GM23338 (cell line): ENCODE results near the gene FAAH2. TPM values are rescaled to one million over a fixed set of nuclear protein-coding genes. Genes with fewer than 3 reads are reported as not detected.
"Not testable (repeated sequence)": the region's sequence is repeated elsewhere in the genome, so short reads cannot be mapped to it uniquely, and the experiment has no call there.

Experiments used
- ATAC-seq: fragments of 200-7000 bp; cut with Tn5 transposase; 3 replicates; pipeline ENCODE4 v1.9.1; 2020
- DNase-seq: peaks from one replicate; pipeline ENCODE4 v3.0.0-alpha.2; 2015; ENCODE audit warnings: low spot score
- H2AFZ ChIP-seq: fragments of 200-600 bp; sonication (generic); 2 replicates; pipeline ENCODE4 v1.8.0; 2016; ENCODE audit warnings: antibody characterized with exemption, mild to moderate bottlenecking, moderate library complexity
- H3F3A ChIP-seq: fragments of 200-600 bp; sonication (generic); replicated peaks from 2 replicates; pipeline ENCODE4 v1.8.0; 2017; ENCODE audit warnings: antibody characterized with exemption, mixed run types, low read depth
- H3K27ac ChIP-seq: fragments of 200-600 bp; sonication (generic); 2 replicates; pipeline ENCODE4 v1.6.1; 2016; ENCODE audit warnings: low read depth
- H3K27me3 ChIP-seq: fragments of 200-600 bp; sonication (generic); 2 replicates; pipeline ENCODE4 v1.8.0; 2016; ENCODE audit warnings: mild to moderate bottlenecking, mixed run types, moderate library complexity; ENCODE audit not compliant: insufficient read depth
- H3K36me3 ChIP-seq: fragments of 200-600 bp; sonication (generic); 2 replicates; pipeline ENCODE4 v1.8.0; 2016; ENCODE audit warnings: mild to moderate bottlenecking; ENCODE audit not compliant: insufficient read depth
- H3K4me1 ChIP-seq: fragments of 200-600 bp; sonication (generic); 2 replicates; pipeline ENCODE4 v1.8.0; 2016; ENCODE audit warnings: mild to moderate bottlenecking, moderate library complexity; ENCODE audit not compliant: insufficient read depth
- H3K4me2 ChIP-seq: fragments of 200-600 bp; sonication (generic); 2 replicates; pipeline ENCODE4 v1.7.1; 2017; ENCODE audit warnings: mixed run types
- H3K4me3 ChIP-seq: fragments of 200-600 bp; sonication (generic); 2 replicates; pipeline ENCODE4 v1.6.1; 2016; ENCODE audit warnings: mixed run types
- H3K79me2 ChIP-seq: fragments of 200-600 bp; sonication (generic); replicated peaks from 2 replicates; pipeline ENCODE4 v1.8.0; 2017; ENCODE audit warnings: mild to moderate bottlenecking; ENCODE audit not compliant: insufficient read depth
- H3K9me2 ChIP-seq: fragments of 200-600 bp; sonication (generic); 2 replicates; pipeline ENCODE4 v1.8.0; 2017; ENCODE audit not compliant: insufficient read depth
- H4K20me1 ChIP-seq: fragments of 200-600 bp; sonication (generic); replicated peaks from 2 replicates; pipeline ENCODE4 v1.8.0; 2017; ENCODE audit warnings: mild to moderate bottlenecking; ENCODE audit not compliant: insufficient read depth
- H3K27ac Mint-ChIP-seq: 2 replicates; pipeline ENCODE4 v1.8.0; 2020; ENCODE audit warnings: inconsistent platforms, mild to moderate bottlenecking, moderate library complexity, mixed read lengths
- H3K27me3 Mint-ChIP-seq: 3 replicates; pipeline ENCODE4 v1.8.0; 2022; ENCODE audit warnings: low read depth, mild to moderate bottlenecking, moderate library complexity, mixed read lengths, inconsistent platforms; ENCODE audit not compliant: insufficient read depth, poor library complexity
- H3K36me3 Mint-ChIP-seq: 3 replicates; pipeline ENCODE4 v1.8.0; 2021; ENCODE audit warnings: low read depth, mild to moderate bottlenecking, inconsistent platforms, moderate library complexity, mixed read lengths
- H3K4me1 Mint-ChIP-seq: 3 replicates; pipeline ENCODE4 v1.8.0; 2020; ENCODE audit warnings: mild to moderate bottlenecking, inconsistent platforms, mixed read lengths
- H3K4me3 Mint-ChIP-seq: 3 replicates; pipeline ENCODE4 v1.8.0; 2021; ENCODE audit warnings: moderate library complexity, mild to moderate bottlenecking, inconsistent platforms, mixed read lengths
- H3K9me3 Mint-ChIP-seq: 3 replicates; pipeline ENCODE4 v1.8.0; 2020; ENCODE audit warnings: moderate library complexity, mild to moderate bottlenecking, inconsistent platforms, mixed read lengths
- CREB1 ChIP-seq: fragments of 250-450 bp; sonication (Bioruptor Pico); IDR thresholded peaks from 2 replicates; pipeline ENCODE4 v1.5.0; 2020; ENCODE audit warnings: low read depth, mild to moderate bottlenecking, moderate library complexity
- STAT1 ChIP-seq: IDR thresholded peaks from one replicate; pipeline ENCODE4 v1.6.1; 2016; ENCODE audit warnings: antibody characterized with exemption; ENCODE audit not compliant: unreplicated experiment
- polyA plus RNA-seq: library from polyadenylated mRNA; unstranded; fragments of >200 nt; fragmentation: Nextera tagmentation; extraction: Ambion mirVana; gene quantifications from 2 replicates; pipeline ENCODE4 v1.2.1, GENCODE V29; 2016
- total RNA-seq: library from RNA; depleted of rRNA; stranded (reverse); fragments of >200 nt; shearing (Covaris generic); gene quantifications from 2 replicates; pipeline ENCODE4 v1.2.3, GENCODE V29; 2014
- TF ChIP-seq, protein P1 (sequence below): IDR thresholded peaks from one replicate; pipeline ENCODE4 v1.6.1; 2018; ENCODE audit warnings: antibody characterized with exemption; ENCODE audit not compliant: unreplicated experiment
- TF ChIP-seq, protein P2 (sequence below): fragments of 250-450 bp; sonication (Bioruptor Pico); IDR thresholded peaks from 2 replicates; pipeline ENCODE4 v1.5.0; 2020; ENCODE audit warnings: mild to moderate bottlenecking, moderate library complexity
- TF ChIP-seq, protein P3 (sequence below), 2 experiments: fragments of 200-600 bp in 1 of 2; sonication (generic) in 1 of 2; conservative IDR thresholded peaks; 2 replicates each; pipeline versions ENCODE4 v1.5.1 to v1.6.1; 2016 to 2017; ENCODE audit warnings: antibody characterized with exemption in 2 of 2, low read depth in 2 of 2, mild to moderate bottlenecking in 2 of 2, moderate library complexity in 1 of 2

Gene FAAH2
- total and polyA plus RNA-seq, 2 experiments from 2014 or later, result 5.3 to 6.0 TPM

DNA sequence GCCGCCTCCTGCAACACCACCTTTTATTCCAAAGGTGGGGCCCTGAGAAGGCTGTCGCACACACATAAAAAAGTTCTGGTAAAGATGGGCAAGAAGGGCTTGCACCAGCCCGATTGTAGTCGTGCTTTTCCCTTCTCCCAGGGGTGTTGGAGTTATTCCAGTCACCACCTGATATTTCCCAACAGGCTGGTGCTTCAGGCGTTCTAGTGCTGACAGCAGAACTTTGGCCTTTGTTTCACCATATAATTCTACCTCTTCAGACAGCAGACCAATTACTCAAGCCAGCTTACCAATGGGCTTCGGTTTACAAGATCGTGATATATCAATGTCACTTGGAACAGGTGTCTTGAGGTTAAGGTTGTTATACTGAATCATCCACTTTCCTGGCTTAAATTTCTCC is 107.7 kb downstream of the FAAH2 start:
- H3K4me1 Mint-ChIP-seq, H3K27ac Mint-ChIP-seq, H3K27ac ChIP-seq, H3K4me2 ChIP-seq, H3K9me3 Mint-ChIP-seq, H3K4me3 ChIP-seq, H3K36me3 Mint-ChIP-seq, H3K79me2 ChIP-seq, H3K27me3 Mint-ChIP-seq, H2AFZ ChIP-seq, H4K20me1 ChIP-seq, H3K36me3 ChIP-seq, H3F3A ChIP-seq, H3K9me2 ChIP-seq, H3K4me3 Mint-ChIP-seq, DNase-seq, H3K4me1 ChIP-seq, H3K27me3 ChIP-seq, ATAC-seq: not testable (repeated sequence)

DNA sequence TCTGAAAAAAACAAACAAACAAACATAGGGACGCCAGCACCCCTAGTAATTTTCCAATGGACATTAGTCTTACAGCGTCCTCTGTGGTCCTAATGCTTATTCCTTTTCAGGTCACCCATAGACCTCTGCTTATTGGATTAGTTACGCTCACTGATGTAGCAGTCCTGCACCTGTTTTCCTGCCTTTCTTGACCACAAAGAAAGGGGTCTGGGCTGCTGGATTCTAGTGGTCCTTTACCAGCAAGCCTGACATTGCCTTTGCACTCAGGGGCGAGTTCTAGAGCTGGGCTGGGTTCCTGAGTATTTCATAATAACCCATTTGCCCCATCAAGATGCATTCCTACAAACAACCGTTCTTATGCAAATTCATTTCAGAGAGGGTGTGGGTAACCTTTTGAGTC is 116.7 kb downstream of the FAAH2 start:
- H3K27ac Mint-ChIP-seq, H3K79me2 ChIP-seq, H3K4me1 Mint-ChIP-seq, H2AFZ ChIP-seq, H3K4me3 ChIP-seq, DNase-seq, ATAC-seq, H4K20me1 ChIP-seq, H3K9me3 Mint-ChIP-seq, H3K4me1 ChIP-seq, H3K36me3 Mint-ChIP-seq, H3F3A ChIP-seq, H3K27ac ChIP-seq, H3K27me3 ChIP-seq, H3K27me3 Mint-ChIP-seq, H3K4me2 ChIP-seq, H3K36me3 ChIP-seq, H3K4me3 Mint-ChIP-seq, H3K9me2 ChIP-seq: not testable (repeated sequence)

DNA sequence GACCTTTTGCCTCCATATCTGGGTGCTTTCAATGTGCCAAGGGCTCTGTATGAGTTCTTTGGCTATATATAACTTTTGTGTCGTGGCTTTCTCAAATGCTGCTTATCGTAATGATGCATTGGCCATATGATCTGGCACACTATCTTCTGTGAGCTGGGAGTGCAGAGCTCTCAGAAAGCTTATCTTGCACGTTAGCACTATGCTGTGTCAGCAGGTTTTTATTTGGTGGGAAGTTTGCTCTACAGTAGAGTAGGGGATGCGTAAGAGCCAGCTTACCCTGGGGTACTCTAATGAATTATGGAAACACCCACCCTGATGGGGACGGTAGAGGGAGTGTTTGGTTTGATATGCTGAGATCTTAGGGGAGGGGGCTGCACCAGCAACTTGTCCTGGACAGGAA is 119.6 kb downstream of the FAAH2 start:
- H3K27ac Mint-ChIP-seq, result no peak overlapping the region
- no peak for ATAC-seq
- TF ChIP-seq, protein P1, sequence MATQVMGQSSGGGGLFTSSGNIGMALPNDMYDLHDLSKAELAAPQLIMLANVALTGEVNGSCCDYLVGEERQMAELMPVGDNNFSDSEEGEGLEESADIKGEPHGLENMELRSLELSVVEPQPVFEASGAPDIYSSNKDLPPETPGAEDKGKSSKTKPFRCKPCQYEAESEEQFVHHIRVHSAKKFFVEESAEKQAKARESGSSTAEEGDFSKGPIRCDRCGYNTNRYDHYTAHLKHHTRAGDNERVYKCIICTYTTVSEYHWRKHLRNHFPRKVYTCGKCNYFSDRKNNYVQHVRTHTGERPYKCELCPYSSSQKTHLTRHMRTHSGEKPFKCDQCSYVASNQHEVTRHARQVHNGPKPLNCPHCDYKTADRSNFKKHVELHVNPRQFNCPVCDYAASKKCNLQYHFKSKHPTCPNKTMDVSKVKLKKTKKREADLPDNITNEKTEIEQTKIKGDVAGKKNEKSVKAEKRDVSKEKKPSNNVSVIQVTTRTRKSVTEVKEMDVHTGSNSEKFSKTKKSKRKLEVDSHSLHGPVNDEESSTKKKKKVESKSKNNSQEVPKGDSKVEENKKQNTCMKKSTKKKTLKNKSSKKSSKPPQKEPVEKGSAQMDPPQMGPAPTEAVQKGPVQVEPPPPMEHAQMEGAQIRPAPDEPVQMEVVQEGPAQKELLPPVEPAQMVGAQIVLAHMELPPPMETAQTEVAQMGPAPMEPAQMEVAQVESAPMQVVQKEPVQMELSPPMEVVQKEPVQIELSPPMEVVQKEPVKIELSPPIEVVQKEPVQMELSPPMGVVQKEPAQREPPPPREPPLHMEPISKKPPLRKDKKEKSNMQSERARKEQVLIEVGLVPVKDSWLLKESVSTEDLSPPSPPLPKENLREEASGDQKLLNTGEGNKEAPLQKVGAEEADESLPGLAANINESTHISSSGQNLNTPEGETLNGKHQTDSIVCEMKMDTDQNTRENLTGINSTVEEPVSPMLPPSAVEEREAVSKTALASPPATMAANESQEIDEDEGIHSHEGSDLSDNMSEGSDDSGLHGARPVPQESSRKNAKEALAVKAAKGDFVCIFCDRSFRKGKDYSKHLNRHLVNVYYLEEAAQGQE, result no peak
- TF ChIP-seq, protein P2, sequence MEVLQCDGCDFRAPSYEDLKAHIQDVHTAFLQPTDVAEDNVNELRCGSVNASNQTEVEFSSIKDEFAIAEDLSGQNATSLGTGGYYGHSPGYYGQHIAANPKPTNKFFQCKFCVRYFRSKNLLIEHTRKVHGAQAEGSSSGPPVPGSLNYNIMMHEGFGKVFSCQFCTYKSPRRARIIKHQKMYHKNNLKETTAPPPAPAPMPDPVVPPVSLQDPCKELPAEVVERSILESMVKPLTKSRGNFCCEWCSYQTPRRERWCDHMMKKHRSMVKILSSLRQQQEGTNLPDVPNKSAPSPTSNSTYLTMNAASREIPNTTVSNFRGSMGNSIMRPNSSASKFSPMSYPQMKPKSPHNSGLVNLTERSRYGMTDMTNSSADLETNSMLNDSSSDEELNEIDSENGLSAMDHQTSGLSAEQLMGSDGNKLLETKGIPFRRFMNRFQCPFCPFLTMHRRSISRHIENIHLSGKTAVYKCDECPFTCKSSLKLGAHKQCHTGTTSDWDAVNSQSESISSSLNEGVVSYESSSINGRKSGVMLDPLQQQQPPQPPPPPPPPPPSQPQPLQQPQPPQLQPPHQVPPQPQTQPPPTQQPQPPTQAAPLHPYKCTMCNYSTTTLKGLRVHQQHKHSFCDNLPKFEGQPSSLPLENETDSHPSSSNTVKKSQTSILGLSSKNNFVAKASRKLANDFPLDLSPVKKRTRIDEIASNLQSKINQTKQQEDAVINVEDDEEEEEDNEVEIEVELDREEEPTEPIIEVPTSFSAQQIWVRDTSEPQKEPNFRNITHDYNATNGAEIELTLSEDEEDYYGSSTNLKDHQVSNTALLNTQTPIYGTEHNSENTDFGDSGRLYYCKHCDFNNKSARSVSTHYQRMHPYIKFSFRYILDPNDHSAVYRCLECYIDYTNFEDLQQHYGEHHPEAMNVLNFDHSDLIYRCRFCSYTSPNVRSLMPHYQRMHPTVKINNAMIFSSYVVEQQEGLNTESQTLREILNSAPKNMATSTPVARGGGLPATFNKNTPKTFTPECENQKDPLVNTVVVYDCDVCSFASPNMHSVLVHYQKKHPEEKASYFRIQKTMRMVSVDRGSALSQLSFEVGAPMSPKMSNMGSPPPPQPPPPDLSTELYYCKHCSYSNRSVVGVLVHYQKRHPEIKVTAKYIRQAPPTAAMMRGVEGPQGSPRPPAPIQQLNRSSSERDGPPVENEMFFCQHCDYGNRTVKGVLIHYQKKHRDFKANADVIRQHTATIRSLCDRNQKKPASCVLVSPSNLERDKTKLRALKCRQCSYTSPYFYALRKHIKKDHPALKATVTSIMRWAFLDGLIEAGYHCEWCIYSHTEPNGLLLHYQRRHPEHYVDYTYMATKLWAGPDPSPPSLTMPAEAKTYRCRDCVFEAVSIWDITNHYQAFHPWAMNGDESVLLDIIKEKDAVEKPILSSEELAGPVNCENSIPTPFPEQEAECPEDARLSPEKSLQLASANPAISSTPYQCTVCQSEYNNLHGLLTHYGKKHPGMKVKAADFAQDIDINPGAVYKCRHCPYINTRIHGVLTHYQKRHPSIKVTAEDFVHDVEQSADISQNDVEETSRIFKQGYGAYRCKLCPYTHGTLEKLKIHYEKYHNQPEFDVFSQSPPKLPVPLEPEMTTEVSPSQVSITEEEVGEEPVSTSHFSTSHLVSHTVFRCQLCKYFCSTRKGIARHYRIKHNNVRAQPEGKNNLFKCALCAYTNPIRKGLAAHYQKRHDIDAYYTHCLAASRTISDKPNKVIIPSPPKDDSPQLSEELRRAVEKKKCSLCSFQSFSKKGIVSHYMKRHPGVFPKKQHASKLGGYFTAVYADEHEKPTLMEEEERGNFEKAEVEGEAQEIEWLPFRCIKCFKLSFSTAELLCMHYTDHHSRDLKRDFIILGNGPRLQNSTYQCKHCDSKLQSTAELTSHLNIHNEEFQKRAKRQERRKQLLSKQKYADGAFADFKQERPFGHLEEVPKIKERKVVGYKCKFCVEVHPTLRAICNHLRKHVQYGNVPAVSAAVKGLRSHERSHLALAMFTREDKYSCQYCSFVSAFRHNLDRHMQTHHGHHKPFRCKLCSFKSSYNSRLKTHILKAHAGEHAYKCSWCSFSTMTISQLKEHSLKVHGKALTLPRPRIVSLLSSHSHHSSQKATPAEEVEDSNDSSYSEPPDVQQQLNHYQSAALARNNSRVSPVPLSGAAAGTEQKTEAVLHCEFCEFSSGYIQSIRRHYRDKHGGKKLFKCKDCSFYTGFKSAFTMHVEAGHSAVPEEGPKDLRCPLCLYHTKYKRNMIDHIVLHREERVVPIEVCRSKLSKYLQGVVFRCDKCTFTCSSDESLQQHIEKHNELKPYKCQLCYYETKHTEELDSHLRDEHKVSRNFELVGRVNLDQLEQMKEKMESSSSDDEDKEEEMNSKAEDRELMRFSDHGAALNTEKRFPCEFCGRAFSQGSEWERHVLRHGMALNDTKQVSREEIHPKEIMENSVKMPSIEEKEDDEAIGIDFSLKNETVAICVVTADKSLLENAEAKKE (CRISPR knock-in tag), result no peak
- TF ChIP-seq STAT1 (no peak), CREB1 (CRISPR knock-in tag) (no peak)
- TF ChIP-seq, protein P3, sequence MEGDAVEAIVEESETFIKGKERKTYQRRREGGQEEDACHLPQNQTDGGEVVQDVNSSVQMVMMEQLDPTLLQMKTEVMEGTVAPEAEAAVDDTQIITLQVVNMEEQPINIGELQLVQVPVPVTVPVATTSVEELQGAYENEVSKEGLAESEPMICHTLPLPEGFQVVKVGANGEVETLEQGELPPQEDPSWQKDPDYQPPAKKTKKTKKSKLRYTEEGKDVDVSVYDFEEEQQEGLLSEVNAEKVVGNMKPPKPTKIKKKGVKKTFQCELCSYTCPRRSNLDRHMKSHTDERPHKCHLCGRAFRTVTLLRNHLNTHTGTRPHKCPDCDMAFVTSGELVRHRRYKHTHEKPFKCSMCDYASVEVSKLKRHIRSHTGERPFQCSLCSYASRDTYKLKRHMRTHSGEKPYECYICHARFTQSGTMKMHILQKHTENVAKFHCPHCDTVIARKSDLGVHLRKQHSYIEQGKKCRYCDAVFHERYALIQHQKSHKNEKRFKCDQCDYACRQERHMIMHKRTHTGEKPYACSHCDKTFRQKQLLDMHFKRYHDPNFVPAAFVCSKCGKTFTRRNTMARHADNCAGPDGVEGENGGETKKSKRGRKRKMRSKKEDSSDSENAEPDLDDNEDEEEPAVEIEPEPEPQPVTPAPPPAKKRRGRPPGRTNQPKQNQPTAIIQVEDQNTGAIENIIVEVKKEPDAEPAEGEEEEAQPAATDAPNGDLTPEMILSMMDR (conservative IDR thresholded peaks at IDR 0.05; ENCODE audit: low read depth in 2 of 2), result no peak

More for the DNA sequence above, 119.6 kb downstream of the FAAH2 start:
- H3K27ac ChIP-seq, result no peak overlapping the region
- H3K27me3 ChIP-seq, result no peaks in the 10 kb centered on the region
- H2AFZ ChIP-seq, result no peak overlapping the region
- no peaks in the 10 kb centered on the region for H3K9me2 ChIP-seq
- no peak for DNase-seq
- no peak overlapping the region for H3K4me2 ChIP-seq
- H3K4me1 ChIP-seq, result peaks cover 8% of the 10 kb centered on the region; the same call in 1 of the 2 replicates
- H3K36me3 ChIP-seq, result no peaks in the 10 kb centered on the region
- Mint-ChIP-seq H3K27me3 (no peaks in the 10 kb centered on the region), H3K9me3 (peaks cover 6% of the 10 kb centered on the region; the same call in 2 of the 3 replicates), H3K36me3 (no peaks in the 10 kb centered on the region), H3K4me3 (no peak overlapping the region), H3K4me1 (peaks cover 2% of the 10 kb centered on the region; the same call in 1 of the 3 replicates)
- no peaks in the 10 kb centered on the region for H3K79me2 ChIP-seq
- H3F3A ChIP-seq, result no peaks in the 10 kb centered on the region
- no peak overlapping the region for H3K4me3 ChIP-seq
- no peaks in the 10 kb centered on the region for H4K20me1 ChIP-seq
